ENCODE data around the gene SH2D7. TPM values are rescaled to one million over a fixed set of nuclear protein-coding genes. Genes with fewer than 3 reads are reported as not detected.

SH2D7 gene
- total RNA-seq, 1 experiment from 2014 or later = not detected

GRCh38 chr15:78090422-78091063, 1.8 kb upstream of the SH2D7 start:
- H3K9me3 ChIP-seq = no peaks in the 10 kb centered on the region
- no peaks in the 10 kb centered on the region for H3K9me3 Mint-ChIP-seq (ENCODE audit: unreplicated experiment)
- no peaks in the 10 kb centered on the region for H3K36me3 ChIP-seq (ENCODE audit: control insufficient read depth, insufficient read depth, low read length)
- H3K27ac Mint-ChIP-seq (ENCODE audit: unreplicated experiment) = no peak overlapping the region
- no peak overlapping the region for H3K4me3 Mint-ChIP-seq (ENCODE audit: unreplicated experiment)
- intact Hi-C loops (cut with micrococcal nuclease; ENCODE audit: unreplicated experiment) = no loop called here
- no peak for DNase-seq
- H3K27me3 Mint-ChIP-seq (ENCODE audit: insufficient read depth, unreplicated experiment) = no peaks in the 10 kb centered on the region
- H3K27me3 ChIP-seq (replicated peaks; ENCODE audit: control insufficient read depth, insufficient read depth, low read length) = no peaks in the 10 kb centered on the region
- no peaks in the 10 kb centered on the region for H3K4me1 Mint-ChIP-seq (ENCODE audit: low read depth, unreplicated experiment)
- ChIA-PET POLR2A (no interaction called here), CTCF (no interaction called here)
- no peak for TF ChIP-seq CTCF (IDR thresholded peaks at IDR 0.05; ENCODE audit: insufficient read depth in 1 of 2, low read depth in 1 of 2, low read length in 1 of 2, severe bottlenecking in 1 of 2, unreplicated experiment in 1 of 2)
- BruUV-seq (replicated peaks) = no TSS peak
- H3K4me3 ChIP-seq (ENCODE audit: low read depth, low read length) = no peak overlapping the region
- peaks cover 15% of the 10 kb centered on the region for H3K4me1 ChIP-seq
- no peaks in the 10 kb centered on the region for H3K36me3 Mint-ChIP-seq (ENCODE audit: insufficient read depth, unreplicated experiment)

GRCh38 chr15:78093242-78094020, 1.1 kb downstream of the SH2D7 start:
- no TSS peak for BruUV-seq (replicated peaks)
- H3K4me1 ChIP-seq = peaks cover 9% of the 10 kb centered on the region
- CTCF ChIA-PET = interaction anchor here (1.2 to 1.5 kb wide), 2 partner anchors 13 to 15 kb away, joined by 4 to 5 read pairs; no protein-coding TSS in a partner anchor
- intact Hi-C loops (cut with micrococcal nuclease; ENCODE audit: unreplicated experiment) = no loop called here
- no peak for TF ChIP-seq CTCF (IDR thresholded peaks at IDR 0.05; ENCODE audit: insufficient read depth in 1 of 2, low read depth in 1 of 2, low read length in 1 of 2, severe bottlenecking in 1 of 2, unreplicated experiment in 1 of 2)
- H3K27ac Mint-ChIP-seq (ENCODE audit: unreplicated experiment) = no peak overlapping the region
- POLR2A ChIA-PET = no interaction called here
- no peak overlapping the region for H3K4me3 ChIP-seq (ENCODE audit: low read depth, low read length)
- H3K27me3 Mint-ChIP-seq (ENCODE audit: insufficient read depth, unreplicated experiment) = no peaks in the 10 kb centered on the region
- H3K9me3 Mint-ChIP-seq (ENCODE audit: unreplicated experiment) = no peaks in the 10 kb centered on the region
- H3K4me3 Mint-ChIP-seq (ENCODE audit: unreplicated experiment) = no peak overlapping the region
- no peaks in the 10 kb centered on the region for H3K36me3 Mint-ChIP-seq (ENCODE audit: insufficient read depth, unreplicated experiment)
- H3K27me3 ChIP-seq (replicated peaks; ENCODE audit: control insufficient read depth, insufficient read depth, low read length) = no peaks in the 10 kb centered on the region
- H3K36me3 ChIP-seq (ENCODE audit: control insufficient read depth, insufficient read depth, low read length) = no peaks in the 10 kb centered on the region
- no peaks in the 10 kb centered on the region for H3K4me1 Mint-ChIP-seq (ENCODE audit: low read depth, unreplicated experiment)
- H3K9me3 ChIP-seq = no peaks in the 10 kb centered on the region
- no peak for DNase-seq

GRCh38 chr15:78097667-78098066, 5.3 kb downstream of the SH2D7 start:
- no peaks in the 10 kb centered on the region for H3K4me1 Mint-ChIP-seq (ENCODE audit: low read depth, unreplicated experiment)
- H3K27me3 ChIP-seq (replicated peaks; ENCODE audit: control insufficient read depth, insufficient read depth, low read length) = no peaks in the 10 kb centered on the region
- TF ChIP-seq CTCF (IDR thresholded peaks at IDR 0.05; ENCODE audit: insufficient read depth in 1 of 2, low read depth in 1 of 2, low read length in 1 of 2, severe bottlenecking in 1 of 2, unreplicated experiment in 1 of 2) = no peak

More at GRCh38 chr15:78097667-78098066, 5.3 kb downstream of the SH2D7 start:
- ChIA-PET CTCF (interaction anchor here (1.4 kb wide), 1 partner anchor 11 kb away, joined by 4 read pairs; no protein-coding TSS in a partner anchor), POLR2A (no interaction called here)
- H3K9me3 ChIP-seq = no peaks in the 10 kb centered on the region
- H3K4me3 ChIP-seq (ENCODE audit: low read depth, low read length) = no peak overlapping the region
- no peak overlapping the region for H3K27ac Mint-ChIP-seq (ENCODE audit: unreplicated experiment)
- intact Hi-C loops (cut with micrococcal nuclease; ENCODE audit: unreplicated experiment) = no loop called here
- no peak for DNase-seq
- no peak overlapping the region for H3K4me3 Mint-ChIP-seq (ENCODE audit: unreplicated experiment)
- H3K36me3 Mint-ChIP-seq (ENCODE audit: insufficient read depth, unreplicated experiment) = no peaks in the 10 kb centered on the region
- H3K27me3 Mint-ChIP-seq (ENCODE audit: insufficient read depth, unreplicated experiment) = no peaks in the 10 kb centered on the region
- no TSS peak for BruUV-seq (replicated peaks)
- no peaks in the 10 kb centered on the region for H3K9me3 Mint-ChIP-seq (ENCODE audit: unreplicated experiment)
- no peaks in the 10 kb centered on the region for H3K36me3 ChIP-seq (ENCODE audit: control insufficient read depth, insufficient read depth, low read length)
- peaks cover 11% of the 10 kb centered on the region for H3K4me1 ChIP-seq

Data from Caco-2 (cell line).